PC-9 (cell line): ENCODE data around the gene ADAMTS3. TPM values are rescaled to one million over a fixed set of nuclear protein-coding genes. Genes with fewer than 3 reads are reported as not detected.

Source experiments
- BruUV-seq: library from RNA; stranded (reverse); fragments of 400-500 nt; replicated peaks from 2 replicates; lab custom pipeline; 2021; lab: Mats Ljungman, UMichigan
- CTCF ChIA-PET: fragments of 300-600 bp; sonication (Branson Sonifier 250); formaldehyde crosslinking; loops from one replicate; lab custom pipeline; 2022; ENCODE audit warnings: antibody characterized with exemption; lab: Charles Lee
- POLR2A ChIA-PET: fragments of 300-600 bp; sonication (Branson Sonifier 250); formaldehyde crosslinking; loops from one replicate; lab custom pipeline; 2022; ENCODE audit warnings: antibody characterized with exemption; ENCODE audit not compliant: unreplicated experiment; lab: Charles Lee
- DNase-seq, 2 experiments: peaks; one replicate each; pipeline versions ENCODE4 v3.0.0 to v3.0.0-alpha.2; 2015 to 2022; ENCODE audit warnings: mixed read lengths in 1 of 2
- H2AFZ ChIP-seq: fragments of 200-600 bp; sonication (generic); 2 replicates; pipeline ENCODE4 v1.8.1; 2017; ENCODE audit warnings: antibody characterized with exemption
- H3F3A ChIP-seq: fragments of 200-600 bp; sonication (generic); 2 replicates; pipeline ENCODE4 v1.8.1; 2017; ENCODE audit warnings: antibody characterized with exemption, mild to moderate bottlenecking, low read depth; ENCODE audit not compliant: insufficient read depth
- H3K27ac ChIP-seq: fragments of 200-600 bp; sonication (generic); 2 replicates; pipeline ENCODE4 v1.6.1; 2016; ENCODE audit warnings: mixed run types
- H3K27me3 ChIP-seq: fragments of 200-600 bp; sonication (generic); 2 replicates; pipeline ENCODE4 v1.6.1; 2016; ENCODE audit warnings: low read depth, mixed run types; ENCODE audit not compliant: insufficient read depth
- H3K36me3 ChIP-seq: fragments of 200-600 bp; sonication (generic); 2 replicates; pipeline ENCODE4 v1.6.1; 2016; ENCODE audit warnings: low read depth, mixed run types
- H3K4me1 ChIP-seq: fragments of 200-600 bp; sonication (generic); replicated peaks from 2 replicates; pipeline ENCODE4 v1.6.1; 2016; ENCODE audit warnings: mixed run types; ENCODE audit not compliant: insufficient read depth
- H3K4me2 ChIP-seq: fragments of 200-600 bp; sonication (generic); 2 replicates; pipeline ENCODE4 v1.6.1; 2017; ENCODE audit warnings: mixed run types
- H3K4me3 ChIP-seq: fragments of 200-600 bp; sonication (generic); 2 replicates; pipeline ENCODE4 v1.6.1; 2016; ENCODE audit warnings: mixed run types
- H3K79me2 ChIP-seq: fragments of 200-600 bp; sonication (generic); 2 replicates; pipeline ENCODE4 v1.6.1; 2017; ENCODE audit warnings: low read depth, mixed run types
- H3K9me2 ChIP-seq: fragments of 200-600 bp; sonication (generic); 2 replicates; pipeline ENCODE4 v1.8.1; 2017; ENCODE audit warnings: mild to moderate bottlenecking; ENCODE audit not compliant: insufficient read depth
- H3K9me3 ChIP-seq: fragments of 200-600 bp; sonication (generic); 2 replicates; pipeline ENCODE4 v1.8.1; 2016; ENCODE audit warnings: low read depth; ENCODE audit not compliant: insufficient read depth
- H4K20me1 ChIP-seq: fragments of 200-600 bp; sonication (generic); 2 replicates; pipeline ENCODE4 v1.8.1; 2017; ENCODE audit not compliant: insufficient read depth
- EZH2 ChIP-seq: fragments of 200-600 bp; sonication (generic); IDR thresholded peaks from 2 replicates; pipeline ENCODE4 v1.8.0; 2017; ENCODE audit warnings: antibody characterized with exemption, low read depth
- intact Hi-C: fragments of 100-400 bp; cut with micrococcal nuclease; formaldehyde crosslinking; loops from one replicate; pipeline ENCODE4 v1.10.0; 2022; ENCODE audit not compliant: unreplicated experiment
- total RNA-seq: library from RNA; stranded (reverse); gene quantifications from 2 replicates; pipeline ENCODE4 v1.2.3, GENCODE V29; 2021
- TF ChIP-seq, protein P1 (sequence below): fragments of 200-600 bp; sonication (generic); conservative IDR thresholded peaks from 2 replicates; pipeline ENCODE4 v1.6.1; 2017; ENCODE audit warnings: mixed run types, antibody characterized with exemption, mild to moderate bottlenecking, moderate library complexity

Gene ADAMTS3
- total RNA-seq, 1 experiment from 2014 or later = 0.76 TPM

- Histone ChIP-seq H3K9me2 (no peaks in the 10 kb centered on the region), H4K20me1 (no peaks in the 10 kb centered on the region), H2AFZ (no peak overlapping the region), H3K27ac (no peak overlapping the region), H3K4me2 (no peak overlapping the region), H3K36me3 (no peaks in the 10 kb centered on the region), H3K4me1 (no peaks in the 10 kb centered on the region), H3K4me3 (no peak overlapping the region), H3K27me3 (no peaks in the 10 kb centered on the region), H3F3A (no peaks in the 10 kb centered on the region), H3K79me2 (no peaks in the 10 kb centered on the region), H3K9me3 (no peaks in the 10 kb centered on the region)
- intact Hi-C loops = no loop called here
- no peak for TF ChIP-seq EZH2
- TF ChIP-seq, protein P1, sequence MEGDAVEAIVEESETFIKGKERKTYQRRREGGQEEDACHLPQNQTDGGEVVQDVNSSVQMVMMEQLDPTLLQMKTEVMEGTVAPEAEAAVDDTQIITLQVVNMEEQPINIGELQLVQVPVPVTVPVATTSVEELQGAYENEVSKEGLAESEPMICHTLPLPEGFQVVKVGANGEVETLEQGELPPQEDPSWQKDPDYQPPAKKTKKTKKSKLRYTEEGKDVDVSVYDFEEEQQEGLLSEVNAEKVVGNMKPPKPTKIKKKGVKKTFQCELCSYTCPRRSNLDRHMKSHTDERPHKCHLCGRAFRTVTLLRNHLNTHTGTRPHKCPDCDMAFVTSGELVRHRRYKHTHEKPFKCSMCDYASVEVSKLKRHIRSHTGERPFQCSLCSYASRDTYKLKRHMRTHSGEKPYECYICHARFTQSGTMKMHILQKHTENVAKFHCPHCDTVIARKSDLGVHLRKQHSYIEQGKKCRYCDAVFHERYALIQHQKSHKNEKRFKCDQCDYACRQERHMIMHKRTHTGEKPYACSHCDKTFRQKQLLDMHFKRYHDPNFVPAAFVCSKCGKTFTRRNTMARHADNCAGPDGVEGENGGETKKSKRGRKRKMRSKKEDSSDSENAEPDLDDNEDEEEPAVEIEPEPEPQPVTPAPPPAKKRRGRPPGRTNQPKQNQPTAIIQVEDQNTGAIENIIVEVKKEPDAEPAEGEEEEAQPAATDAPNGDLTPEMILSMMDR = no peak
- no TSS peak for BruUV-seq
- DNase-seq = no peak
- POLR2A ChIA-PET = no interaction called here
- CTCF ChIA-PET = no interaction called here
Measured at GRCh38 chr4:72344418-72344817, 224.6 kb downstream of the ADAMTS3 start.

DNA sequence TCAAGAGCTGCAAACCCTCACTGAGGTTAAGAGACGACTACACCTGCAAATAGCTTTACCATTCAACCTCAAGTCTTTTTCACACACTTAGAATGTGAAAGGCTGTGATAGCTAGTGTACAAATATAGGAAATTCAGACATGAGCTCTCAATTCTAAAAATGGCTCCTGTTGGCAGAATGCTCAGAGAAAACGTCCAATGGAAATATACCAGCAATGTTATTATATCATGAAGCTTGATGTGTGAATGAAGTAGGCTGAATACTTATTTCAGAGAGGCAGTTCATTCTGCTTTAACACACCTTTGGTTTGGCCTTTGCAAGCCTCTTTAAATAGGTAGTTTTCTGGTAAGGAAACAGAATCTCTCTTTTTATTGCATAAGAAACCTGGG, 227.6 kb downstream of the ADAMTS3 start:
- no peaks in the 10 kb centered on the region for H3K9me2 ChIP-seq
- H3K79me2 ChIP-seq = no peaks in the 10 kb centered on the region
- no TSS peak for BruUV-seq
- no peaks in the 10 kb centered on the region for H3K4me1 ChIP-seq
- ChIA-PET CTCF (no interaction called here), POLR2A (interaction anchor here (0.7 kb wide), 2 partner anchors 444 to 507 kb away, joined by 3 read pairs; no protein-coding TSS in a partner anchor)
- H3K4me3 ChIP-seq = no peak overlapping the region
- no peak overlapping the region for H2AFZ ChIP-seq
- H4K20me1 ChIP-seq = no peaks in the 10 kb centered on the region
- no peaks in the 10 kb centered on the region for H3F3A ChIP-seq
- H3K9me3 ChIP-seq = no peaks in the 10 kb centered on the region
- no peak overlapping the region for H3K27ac ChIP-seq
- no peaks in the 10 kb centered on the region for H3K36me3 ChIP-seq
- intact Hi-C loops = no loop called here
- TF ChIP-seq, protein P1 = no peak
- TF ChIP-seq EZH2 = no peak
- DNase-seq = no peak
- H3K27me3 ChIP-seq = no peaks in the 10 kb centered on the region
- H3K4me2 ChIP-seq = no peak overlapping the region

- no peak overlapping the region for H3K4me3 ChIP-seq
- ChIA-PET POLR2A (interaction anchor here (0.6 to 0.7 kb wide), 3 partner anchors 20 to 507 kb away, joined by 3 to 10 read pairs (median 3); no protein-coding TSS in a partner anchor), CTCF (no interaction called here)
- no TSS peak for BruUV-seq
- intact Hi-C loops = no loop called here
- H3K27me3 ChIP-seq = no peaks in the 10 kb centered on the region
- no peaks in the 10 kb centered on the region for H4K20me1 ChIP-seq
- no peaks in the 10 kb centered on the region for H3K9me2 ChIP-seq
- DNase-seq = peak in 1 of 2 experiments; percentile 48
- no peak overlapping the region for H3K27ac ChIP-seq
- no peaks in the 10 kb centered on the region for H3K9me3 ChIP-seq
- H3K4me1 ChIP-seq = no peaks in the 10 kb centered on the region
- H3K4me2 ChIP-seq = no peak overlapping the region
- TF ChIP-seq, protein P1 = no peak
- TF ChIP-seq EZH2 = no peak
- no peaks in the 10 kb centered on the region for H3K36me3 ChIP-seq
- no peaks in the 10 kb centered on the region for H3F3A ChIP-seq
- H3K79me2 ChIP-seq = no peaks in the 10 kb centered on the region
- H2AFZ ChIP-seq = no peak overlapping the region
Measured at GRCh38 chr4:72340803-72341431, 228.1 kb downstream of the ADAMTS3 start.
